Left ventricle myocardium inferior (tissue), 1 donor: ENCODE results near the gene TRDN. TPM values are rescaled to one million over a fixed set of nuclear protein-coding genes. Genes with fewer than 3 reads are reported as not detected.

Source experiments
- DNase-seq: peaks from one replicate; pipeline ENCODE4 v3.0.0-alpha.2; 2020
- H3K27ac ChIP-seq: fragments of 200-600 bp; replicated peaks from 2 replicates; pipeline ENCODE4 v1.8.0; 2021
- H3K27me3 ChIP-seq: fragments of 200-600 bp; 2 replicates; pipeline ENCODE4 v1.8.0; 2021; ENCODE audit warnings: low read depth
- H3K36me3 ChIP-seq: fragments of 200-600 bp; 2 replicates; pipeline ENCODE4 v1.8.0; 2021
- H3K4me1 ChIP-seq: fragments of 200-600 bp; 2 replicates; pipeline ENCODE4 v1.8.0; 2021
- H3K4me3 ChIP-seq: fragments of 200-600 bp; 2 replicates; pipeline ENCODE4 v1.8.0; 2021; ENCODE audit warnings: mild to moderate bottlenecking, moderate library complexity
- H3K9me3 ChIP-seq: fragments of 200-600 bp; replicated peaks from 2 replicates; pipeline ENCODE4 v1.8.0; 2021
- CTCF ChIP-seq: fragments of 200-600 bp; IDR thresholded peaks from 2 replicates; pipeline ENCODE4 v1.8.0; 2021; ENCODE audit warnings: antibody characterized with exemption, mild to moderate bottlenecking, borderline replicate concordance
- intact Hi-C: fragments of 100-400 bp; cut with micrococcal nuclease; formaldehyde crosslinking; loops from one replicate; pipeline ENCODE4 v1.11.0; 2022
- total RNA-seq: library from RNA; stranded (reverse); fragmentation: NEBNext Ultra II Directional; extraction: Animal tissue kit (Norgen Biotek cat#: 25700); gene quantifications from one replicate; pipeline ENCODE4 v1.2.1, GENCODE V29; 2021
- donor health status: DM: no; HTN: yes; CAD: no; lungs with severe emphysema.

TRDN gene
- total RNA-seq, 1 donor from 2014 or later = 453 TPM

GRCh38 chr6:123580331-123580730, 56.4 kb downstream of the TRDN start:
- no peaks in the 10 kb centered on the region for H3K36me3 ChIP-seq
- H3K9me3 ChIP-seq = no peaks in the 10 kb centered on the region
- H3K27ac ChIP-seq = no peak overlapping the region
- no peak for DNase-seq
- H3K4me3 ChIP-seq = no peak overlapping the region
- H3K27me3 ChIP-seq = no peaks in the 10 kb centered on the region
- peaks cover 8% of the 10 kb centered on the region for H3K4me1 ChIP-seq
- no peak for TF ChIP-seq CTCF
- intact Hi-C loops = no loop called here

GRCh38 chr6:123575188-123575587, 61.6 kb downstream of the TRDN start:
- TF ChIP-seq CTCF = no peak
- H3K4me3 ChIP-seq = no peak overlapping the region
- peaks cover 41% of the 10 kb centered on the region for H3K4me1 ChIP-seq
- no peaks in the 10 kb centered on the region for H3K27me3 ChIP-seq
- no peaks in the 10 kb centered on the region for H3K9me3 ChIP-seq
- intact Hi-C loops = no loop called here
- no peak for DNase-seq
- H3K27ac ChIP-seq = no peak overlapping the region
- H3K36me3 ChIP-seq = no peaks in the 10 kb centered on the region

GRCh38 chr6:123570813-123571684, 65.7 kb downstream of the TRDN start:
- Histone ChIP-seq H3K36me3 (no peaks in the 10 kb centered on the region), H3K27ac (peak overlapping the region; percentile 22), H3K27me3 (no peaks in the 10 kb centered on the region), H3K4me3 (peak overlapping the region; percentile 25), H3K9me3 (no peaks in the 10 kb centered on the region), H3K4me1 (peaks cover 51% of the 10 kb centered on the region)
- DNase-seq = no peak
- intact Hi-C loops = no loop called here
- TF ChIP-seq CTCF = no peak

GRCh38 chr6:123569575-123569974, 67.2 kb downstream of the TRDN start:
- TF ChIP-seq CTCF = no peak
- Histone ChIP-seq H3K27me3 (no peaks in the 10 kb centered on the region), H3K36me3 (no peaks in the 10 kb centered on the region), H3K4me1 (peaks cover 38% of the 10 kb centered on the region), H3K9me3 (no peaks in the 10 kb centered on the region), H3K27ac (peak overlapping the region; percentile 22), H3K4me3 (no peak overlapping the region)
- DNase-seq = no peak
- intact Hi-C loops = no loop called here

GRCh38 chr6:123565529-123565928, 71.2 kb downstream of the TRDN start:
- H3K36me3 ChIP-seq = no peaks in the 10 kb centered on the region

More at GRCh38 chr6:123565529-123565928, 71.2 kb downstream of the TRDN start:
- H3K27me3 ChIP-seq = no peaks in the 10 kb centered on the region
- intact Hi-C loops = no loop called here
- no peaks in the 10 kb centered on the region for H3K9me3 ChIP-seq
- H3K4me1 ChIP-seq = peaks cover 38% of the 10 kb centered on the region
- no peak overlapping the region for H3K4me3 ChIP-seq
- TF ChIP-seq CTCF = no peak
- no peak overlapping the region for H3K27ac ChIP-seq
- DNase-seq = no peak
